SK-N-SH treated with all-trans-retinoic acid at 6 μM for 48 hours (cell line): ENCODE measurements around the gene SERPINE2.

Source experiments
- ARNTL ChIP-seq: fragments of 450-650 bp; formaldehyde crosslinking; IDR thresholded peaks from 2 replicates; pipeline ENCODE4 v1.5.0; 2020; ENCODE audit warnings: low read depth, mild to moderate bottlenecking, moderate library complexity, borderline replicate concordance
- CSRNP3 ChIP-seq: fragments of 250-450 bp; sonication (Bioruptor Pico); IDR thresholded peaks from 2 replicates; pipeline ENCODE4 v1.5.1; 2021; ENCODE audit warnings: mild to moderate bottlenecking, moderate library complexity
- ESRRG ChIP-seq: fragments of 250-450 bp; sonication (Bioruptor Pico); IDR thresholded peaks from 2 replicates; pipeline ENCODE4 v1.6.1; 2021; ENCODE audit warnings: mild to moderate bottlenecking
- OSR1 ChIP-seq: fragments of 250-450 bp; sonication (Bioruptor Pico); IDR thresholded peaks from 2 replicates; pipeline ENCODE4 v1.8.0; 2022; ENCODE audit warnings: moderate library complexity, mild to moderate bottlenecking, inconsistent platforms
- PATZ1 ChIP-seq: fragments of 250-450 bp; sonication (Bioruptor Pico); IDR thresholded peaks from 2 replicates; pipeline ENCODE4 v1.8.0; 2020; ENCODE audit warnings: mild to moderate bottlenecking, moderate library complexity, borderline replicate concordance
- TOX ChIP-seq: fragments of 250-450 bp; sonication (Bioruptor Pico); IDR thresholded peaks from 2 replicates; pipeline ENCODE4 v1.8.0; 2021; ENCODE audit warnings: mild to moderate bottlenecking, moderate library complexity, borderline replicate concordance
- ZFP3 ChIP-seq: fragments of 250-450 bp; sonication (Bioruptor Pico); IDR thresholded peaks from 2 replicates; pipeline ENCODE4 v1.5.0; 2020; ENCODE audit warnings: mild to moderate bottlenecking, moderate library complexity
- ZFP30 ChIP-seq: fragments of 450-650 bp; formaldehyde crosslinking; IDR thresholded peaks from 2 replicates; pipeline ENCODE4 v1.5.0; 2022; ENCODE audit warnings: mild to moderate bottlenecking, moderate library complexity
- ZNF565 ChIP-seq: fragments of 450-650 bp; formaldehyde crosslinking; conservative IDR thresholded peaks from 2 replicates; pipeline ENCODE4 v1.5.0; 2020; ENCODE audit warnings: low read depth, mild to moderate bottlenecking, moderate library complexity

- no peak for TF ChIP-seq ZNF565 (CRISPR knock-in tag)
- no peak for TF ChIP-seq ARNTL (CRISPR knock-in tag)
- no peak for TF ChIP-seq OSR1 (CRISPR knock-in tag)
- TF ChIP-seq ZFP30 (CRISPR knock-in tag) = no peak
- TF ChIP-seq ESRRG (CRISPR knock-in tag) = no peak
- TF ChIP-seq PATZ1 = no peak
- no peak for TF ChIP-seq ZFP3 (CRISPR knock-in tag)
- no peak for TF ChIP-seq TOX (CRISPR knock-in tag)
- TF ChIP-seq CSRNP3 (CRISPR knock-in tag) = no peak
These were observed 5.5 kb downstream of the SERPINE2 start for GRCh38 chr2:224033601-224034000.
